Measurements from ENCODE around the gene HJURP.

The HJURP gene

DNA sequence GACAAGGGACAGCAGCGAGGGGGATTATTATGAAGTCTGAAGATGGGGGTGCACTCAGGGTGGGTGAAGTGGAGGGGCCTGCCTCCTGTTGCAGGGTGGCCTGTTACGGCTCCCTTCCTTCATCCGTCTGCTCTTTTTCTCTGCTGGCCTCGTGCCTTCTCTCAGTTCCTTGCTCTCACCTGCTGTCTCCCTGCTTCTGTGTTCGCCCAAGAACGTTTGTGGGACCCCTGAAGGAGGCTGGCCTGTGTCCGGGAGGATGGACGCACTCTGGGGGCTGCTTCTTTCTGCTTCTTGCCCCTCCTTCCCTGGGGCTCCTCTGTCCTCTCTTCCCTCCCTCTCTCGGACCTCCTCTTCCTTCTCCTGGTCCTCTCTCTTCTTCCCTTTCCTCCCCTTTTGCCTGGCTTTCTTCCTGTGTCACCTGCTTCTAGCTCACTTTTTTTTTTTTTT lies 62.4 kb downstream of the HJURP start:
- DNase-seq (ENCODE audit: low read depth), result no peak

- no peak for DNase-seq (ENCODE audit: low read depth)
Observed at GRCh38 chr2:233791151-233791882, 63.0 kb downstream of the HJURP start.

DNA sequence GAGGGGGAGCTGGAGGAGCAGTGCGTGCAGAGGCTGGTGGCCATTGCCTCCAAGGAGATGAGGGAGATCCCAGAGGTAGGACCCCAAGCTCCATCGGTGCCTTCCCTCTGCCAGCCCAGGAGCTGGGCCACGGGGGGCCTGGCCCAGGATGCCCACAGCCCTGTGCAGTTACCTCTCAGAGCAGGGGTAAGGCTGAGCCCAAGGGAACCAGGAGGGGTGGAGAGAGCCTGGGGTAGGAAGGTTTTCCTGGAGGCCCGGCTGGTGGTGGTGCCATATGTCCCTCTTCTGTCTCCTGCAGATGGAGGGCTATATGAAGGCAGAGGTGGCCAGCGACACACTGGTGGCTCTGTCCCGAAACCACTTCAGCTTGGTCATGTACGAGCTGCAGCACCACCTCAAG lies 64.8 kb downstream of the HJURP start:
- DNase-seq (ENCODE audit: low read depth), result no peak

Measured in stimulated activated CD8-positive, alpha-beta memory T cell treated with anti-CD3 and anti-CD28 coated beads, Interleukin-15, amount 100 ng/mL, for 1 hour (primary cell).